NCI-H2196 treated with DMSO at 0.1 percent for 48 hours (cell line): Measurements from ENCODE around the gene ICOSLG.
"Not testable (repeated sequence)": the region's sequence is repeated elsewhere in the genome, so short reads cannot be mapped to it uniquely, and the experiment has no call there.

ENCODE experiments used
- DNase-seq: peaks from one replicate; lab custom pipeline; 2025; ENCODE audit not compliant: unreplicated experiment; lab: John Stamatoyannopoulos, UW

ICOSLG gene

DNA sequence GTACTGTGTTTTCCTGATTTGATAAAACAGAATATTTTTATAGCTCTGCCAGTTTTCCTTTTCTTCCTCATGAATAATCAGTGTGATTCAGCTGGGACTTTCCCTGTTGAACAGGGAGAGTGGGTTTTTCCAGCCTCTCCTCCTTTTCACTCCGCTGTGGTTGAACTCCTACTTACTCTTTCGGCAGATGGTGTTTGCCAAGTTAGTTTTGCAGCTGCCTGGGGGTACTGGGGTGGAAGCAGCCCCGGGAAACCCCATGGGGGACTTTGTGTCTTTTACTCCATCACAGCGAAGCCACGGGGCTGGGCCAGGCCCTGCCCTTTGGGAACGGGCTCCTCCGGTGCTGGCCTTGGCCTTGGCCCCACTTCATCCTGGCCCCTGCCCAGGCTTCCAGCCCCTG, 55.9 kb downstream of the ICOSLG start:
- not testable (repeated sequence) for DNase-seq

DNA sequence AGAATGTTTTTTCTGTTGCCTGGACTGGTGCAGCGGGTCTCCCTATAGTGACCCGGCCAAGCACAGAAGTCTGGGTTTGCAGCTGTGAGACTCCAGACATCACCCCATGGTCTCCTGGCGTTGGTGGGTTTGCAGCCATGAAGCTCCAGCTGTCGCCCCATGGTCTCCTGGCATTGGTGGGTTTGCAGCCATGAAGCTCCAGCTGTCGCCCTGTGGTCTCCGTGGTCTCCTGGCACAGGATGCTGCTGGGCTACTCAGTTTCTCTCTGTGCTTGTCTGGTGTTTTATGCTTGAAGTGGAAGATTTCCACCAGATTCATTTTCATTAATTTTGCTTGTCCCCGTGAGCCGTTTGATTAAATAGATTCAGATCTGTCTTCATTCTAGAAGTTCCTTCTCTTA, 58.5 kb downstream of the ICOSLG start:
- not testable (repeated sequence) for DNase-seq

DNA sequence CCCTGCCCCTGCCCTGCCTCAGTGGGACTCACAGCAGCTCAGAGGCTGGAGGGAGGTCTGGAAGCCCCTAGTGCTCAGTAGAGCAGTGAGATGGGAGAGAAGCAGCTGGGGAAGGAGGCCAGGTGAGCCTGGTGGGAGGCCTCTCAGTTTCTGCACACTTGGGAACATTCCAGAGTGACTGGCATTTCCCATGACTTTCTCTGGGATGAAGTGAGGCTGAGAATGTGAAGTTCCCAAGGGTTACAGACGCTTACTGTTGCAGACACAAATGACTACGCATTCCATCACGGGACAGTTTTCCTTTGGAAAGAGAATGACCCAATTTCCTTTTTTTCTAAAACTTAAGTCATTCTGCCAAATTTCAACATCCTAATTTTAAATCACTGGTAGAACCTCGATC, 59.2 kb downstream of the ICOSLG start:
- not testable (repeated sequence) for DNase-seq

DNA sequence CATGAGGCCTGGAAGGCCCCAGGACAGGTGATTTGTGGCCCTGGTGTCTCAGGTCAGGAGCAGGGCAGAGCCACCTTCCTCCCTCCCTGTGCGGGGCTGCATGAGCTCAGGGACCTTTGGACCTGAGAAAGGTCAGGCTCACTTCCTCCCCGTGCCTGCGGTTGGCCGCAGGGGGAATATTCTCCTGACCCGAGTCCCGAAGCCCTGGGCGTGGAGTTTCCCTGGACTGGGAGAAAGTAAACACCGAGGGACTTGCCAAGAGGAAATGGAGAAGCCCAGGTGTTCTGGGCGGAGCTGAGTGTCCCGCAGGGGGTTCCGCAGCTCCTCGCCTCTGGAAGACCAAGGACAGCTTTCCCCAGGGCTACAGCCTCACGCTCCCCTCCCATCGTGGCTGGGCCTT, 64.6 kb downstream of the ICOSLG start:
- DNase-seq, result not testable (repeated sequence)

- not testable (repeated sequence) for DNase-seq
Observed at GRCh38 chr21:44175189-44175588, 65.6 kb downstream of the ICOSLG start.
